ENCODE measurements around the gene SLC27A3. TPM values are rescaled to one million over a fixed set of nuclear protein-coding genes. Genes with fewer than 3 reads are reported as not detected.

Gene SLC27A3
- total and polyA plus RNA-seq, 2 donors (not counting 3 experiments of a cell fraction or from before 2014, with no cell fraction given), result 26.6 to 34.3 TPM

GRCh38 chr1:153778824-153779519 is 3.8 kb downstream of the SLC27A3 start:
- POLR2A ChIA-PET, result no interaction called here

More at GRCh38 chr1:153778824-153779519, 3.8 kb downstream of the SLC27A3 start:
- peaks cover 37% of the 10 kb centered on the region for H3K4me1 ChIP-seq (ENCODE audit: control insufficient read depth, extremely low read depth, insufficient read depth, low read length)
- H3K4me3 ChIP-seq (replicated peaks in 1 of 3; ENCODE audit: insufficient read depth in 1 of 3, low read depth in 1 of 3, low read length in 3 of 3), result no peak overlapping the region
- no peak for FAIRE-seq
- DNase-seq (ENCODE audit: low read depth, low spot score), result no peak
- no peak overlapping the region for H3K27ac ChIP-seq (ENCODE audit: insufficient read depth, low read depth, low read length)
- TF ChIP-seq MYC (IDR thresholded peaks at IDR 0.05; ENCODE audit: low read depth, low read length) (no peak), MAX (IDR thresholded peaks at IDR 0.05; ENCODE audit: insufficient read depth, insufficient read length) (no peak), CTCF (IDR thresholded peaks at IDR 0.05; ENCODE audit: extremely low read depth in 1 of 2, insufficient read depth in 1 of 2, low read depth in 1 of 2, low read length in 2 of 2) (no peak), POLR2A (IDR thresholded peaks at IDR 0.05; ENCODE audit: low read depth, low read length) (no peak), GATA2 (IDR thresholded peaks at IDR 0.05; ENCODE audit: insufficient read depth, insufficient read length, low read depth, low read length) (no peak), FOS (IDR thresholded peaks at IDR 0.05; ENCODE audit: borderline replicate concordance, insufficient read depth, low read length) (no peak), POLR2AphosphoS5 (IDR thresholded peaks at IDR 0.05; ENCODE audit: insufficient read depth, low read depth, low read length) (no peak), JUN (IDR thresholded peaks at IDR 0.05; ENCODE audit: borderline replicate concordance, insufficient read depth, insufficient read length, low read depth) (no peak), EZH2 (IDR thresholded peaks at IDR 0.05; ENCODE audit: borderline replicate concordance, low read depth, low read length, severe bottlenecking) (no peak)
- H4K20me1 ChIP-seq (replicated peaks; ENCODE audit: control insufficient read depth, extremely low read depth, insufficient read depth, low read length), result no peaks in the 10 kb centered on the region
- H3K36me3 ChIP-seq (ENCODE audit: control insufficient read depth in 2 of 2, extremely low read depth in 1 of 2, insufficient read depth in 2 of 2, low read length in 2 of 2), result no peaks in the 10 kb centered on the region
- intact Hi-C loops (cut with micrococcal nuclease), result no loop called here
- H3K9me1 ChIP-seq (replicated peaks; ENCODE audit: control insufficient read depth, extremely low read depth, insufficient read depth, low read length), result no peaks in the 10 kb centered on the region
- no TSS peak for BruUV-seq (replicated peaks)
- no peaks in the 10 kb centered on the region for H3K79me2 ChIP-seq (ENCODE audit: control insufficient read depth, insufficient read depth, low read length)
- H2AFZ ChIP-seq (ENCODE audit: low read depth, low read length), result no peak overlapping the region
- no peaks in the 10 kb centered on the region for H3K27me3 ChIP-seq (ENCODE audit: control insufficient read depth in 2 of 2, insufficient read depth in 2 of 2, low read length in 2 of 2)
- dilution Hi-C loops (cut with MboI; ENCODE audit: extremely low pct_ligation_motif_present, low sequenced_read_pairs), result no loop called here
- H3K9me3 ChIP-seq (replicated peaks; ENCODE audit: control insufficient read depth, insufficient read depth, low read length), result no peaks in the 10 kb centered on the region
- no peak overlapping the region for H3K9ac ChIP-seq (replicated peaks; ENCODE audit: extremely low read depth, insufficient read depth, low read length)
- no peak overlapping the region for H3K4me2 ChIP-seq (ENCODE audit: insufficient read depth, low read length)
- CTCF ChIA-PET, result no interaction called here
